ENCODE measurements around the gene CEACAM5.

Gene CEACAM5

DNA sequence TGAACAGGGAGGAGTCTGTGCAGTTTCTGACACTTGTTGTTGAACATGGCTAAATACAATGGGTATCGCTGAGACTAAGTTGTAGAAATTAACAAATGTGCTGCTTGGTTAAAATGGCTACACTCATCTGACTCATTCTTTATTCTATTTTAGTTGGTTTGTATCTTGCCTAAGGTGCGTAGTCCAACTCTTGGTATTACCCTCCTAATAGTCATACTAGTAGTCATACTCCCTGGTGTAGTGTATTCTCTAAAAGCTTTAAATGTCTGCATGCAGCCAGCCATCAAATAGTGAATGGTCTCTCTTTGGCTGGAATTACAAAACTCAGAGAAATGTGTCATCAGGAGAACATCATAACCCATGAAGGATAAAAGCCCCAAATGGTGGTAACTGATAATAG, 63.0 kb downstream of the CEACAM5 start:
- DNase-seq (ENCODE audit: low read depth), result no peak
- H3K4me3 ChIP-seq (ENCODE audit: low read depth, low read length), result no peak overlapping the region
- TF ChIP-seq, protein P1, sequence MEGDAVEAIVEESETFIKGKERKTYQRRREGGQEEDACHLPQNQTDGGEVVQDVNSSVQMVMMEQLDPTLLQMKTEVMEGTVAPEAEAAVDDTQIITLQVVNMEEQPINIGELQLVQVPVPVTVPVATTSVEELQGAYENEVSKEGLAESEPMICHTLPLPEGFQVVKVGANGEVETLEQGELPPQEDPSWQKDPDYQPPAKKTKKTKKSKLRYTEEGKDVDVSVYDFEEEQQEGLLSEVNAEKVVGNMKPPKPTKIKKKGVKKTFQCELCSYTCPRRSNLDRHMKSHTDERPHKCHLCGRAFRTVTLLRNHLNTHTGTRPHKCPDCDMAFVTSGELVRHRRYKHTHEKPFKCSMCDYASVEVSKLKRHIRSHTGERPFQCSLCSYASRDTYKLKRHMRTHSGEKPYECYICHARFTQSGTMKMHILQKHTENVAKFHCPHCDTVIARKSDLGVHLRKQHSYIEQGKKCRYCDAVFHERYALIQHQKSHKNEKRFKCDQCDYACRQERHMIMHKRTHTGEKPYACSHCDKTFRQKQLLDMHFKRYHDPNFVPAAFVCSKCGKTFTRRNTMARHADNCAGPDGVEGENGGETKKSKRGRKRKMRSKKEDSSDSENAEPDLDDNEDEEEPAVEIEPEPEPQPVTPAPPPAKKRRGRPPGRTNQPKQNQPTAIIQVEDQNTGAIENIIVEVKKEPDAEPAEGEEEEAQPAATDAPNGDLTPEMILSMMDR (IDR thresholded peaks at IDR 0.05; ENCODE audit: control insufficient read depth, extremely low read depth, insufficient read depth), result no peak

DNA sequence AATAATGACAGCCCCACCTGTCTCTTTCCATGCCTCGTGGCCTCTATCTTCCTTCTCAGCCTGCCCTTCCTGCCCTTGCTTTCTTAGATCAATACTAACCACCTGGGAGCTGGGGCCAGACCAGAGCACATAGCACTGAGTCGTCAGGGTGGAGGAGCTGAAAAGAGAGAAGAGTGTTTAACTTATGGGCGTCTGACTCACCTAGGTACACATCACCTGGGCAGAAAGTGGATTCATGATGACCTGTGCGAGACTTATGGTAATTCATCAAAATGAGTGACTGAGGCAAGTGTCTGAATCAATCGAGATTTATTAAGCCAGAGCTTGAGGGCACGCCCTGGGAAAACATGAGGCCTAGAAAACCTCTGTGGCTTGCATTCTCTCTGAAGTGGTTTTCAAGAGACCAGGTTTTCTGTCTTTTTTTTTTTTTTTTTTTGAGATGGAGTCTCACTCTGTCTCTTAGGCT, 66.1 kb downstream of the CEACAM5 start:
- DNase-seq (ENCODE audit: low read depth), result no peak
- no peak overlapping the region for H3K4me3 ChIP-seq (ENCODE audit: low read depth, low read length)
- TF ChIP-seq, protein P1 (IDR thresholded peaks at IDR 0.05; ENCODE audit: control insufficient read depth, extremely low read depth, insufficient read depth), result no peak

DNA sequence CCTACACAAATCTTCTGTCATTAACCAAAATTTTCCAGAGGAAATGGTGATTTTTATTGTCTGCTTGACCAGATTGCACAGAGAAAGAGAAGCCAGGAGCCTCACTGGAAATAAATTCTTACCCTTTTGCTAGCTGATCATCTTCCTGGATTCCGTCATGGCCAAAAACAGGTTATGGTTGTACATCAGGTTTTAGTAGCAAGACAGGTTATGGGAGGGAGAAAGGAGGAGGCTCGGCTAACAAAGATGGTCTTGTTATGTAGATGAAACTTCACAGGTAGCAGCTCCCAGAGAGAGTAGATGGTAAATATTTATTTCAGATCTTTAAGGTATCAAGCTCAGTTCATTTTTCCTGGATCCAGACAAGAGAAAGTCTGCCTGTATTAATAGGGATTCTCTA, 68.3 kb downstream of the CEACAM5 start:
- H3K4me3 ChIP-seq (ENCODE audit: low read depth, low read length), result no peak overlapping the region
- TF ChIP-seq, protein P1 (IDR thresholded peaks at IDR 0.05; ENCODE audit: control insufficient read depth, extremely low read depth, insufficient read depth), result no peak
- no peak for DNase-seq (ENCODE audit: low read depth)

Measured in LNCaP clone FGC (cell line).